C4-2B (cell line): ENCODE results near the gene PAXX.

ENCODE experiments used
- H3K27ac ChIP-seq: fragments of 450-650 bp; 2 replicates; pipeline ENCODE4 v1.5.1; 2017
- ZFX ChIP-seq: fragments of 450-650 bp; IDR thresholded peaks from 2 replicates; pipeline ENCODE4 v1.6.1; 2017
- TF ChIP-seq, protein P1 (sequence below): fragments of 450-650 bp; conservative IDR thresholded peaks from 2 replicates; pipeline ENCODE4 v1.5.1; 2017; ENCODE audit warnings: mild to moderate bottlenecking

PAXX gene

DNA sequence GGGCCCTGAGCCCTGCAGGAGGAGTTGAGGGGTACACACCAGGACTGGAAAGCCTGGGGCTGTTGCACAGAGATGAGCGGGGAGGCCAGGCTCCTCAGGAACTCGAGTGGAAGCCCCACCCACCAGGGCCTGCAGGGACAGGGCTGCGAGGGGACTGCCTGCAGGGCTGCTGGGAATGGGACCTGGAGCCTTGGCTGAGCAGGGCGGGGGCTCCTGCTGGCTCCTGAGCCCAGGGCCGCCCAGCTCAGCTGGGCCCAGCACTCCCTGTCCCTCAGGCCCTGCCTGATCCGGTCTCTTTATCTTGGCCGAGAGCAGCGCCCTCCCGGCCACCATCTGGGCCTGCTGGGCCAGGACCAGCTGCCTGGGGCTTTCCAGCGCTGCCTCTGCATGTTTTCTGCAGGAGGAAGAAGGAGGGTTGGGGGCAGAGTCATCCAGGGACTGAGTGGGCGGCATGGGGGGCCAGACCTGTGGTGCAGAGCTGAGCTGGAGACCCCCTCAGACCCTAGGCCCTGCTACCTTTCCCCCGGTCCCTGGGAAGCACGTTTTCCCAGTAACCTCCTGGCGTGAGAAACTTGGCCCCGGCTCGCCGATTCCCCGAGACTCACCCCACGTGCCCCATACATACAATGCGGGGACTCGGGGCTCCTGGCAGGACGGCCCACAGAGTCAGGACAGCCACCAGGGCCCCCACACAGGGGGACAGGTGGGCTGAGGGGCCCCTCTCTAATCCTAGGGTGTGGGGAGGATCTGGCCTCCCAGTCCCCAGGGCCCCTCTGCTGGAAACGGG is 30.8 kb upstream of the PAXX start:
- no peak for TF ChIP-seq ZFX
- TF ChIP-seq, protein P1, sequence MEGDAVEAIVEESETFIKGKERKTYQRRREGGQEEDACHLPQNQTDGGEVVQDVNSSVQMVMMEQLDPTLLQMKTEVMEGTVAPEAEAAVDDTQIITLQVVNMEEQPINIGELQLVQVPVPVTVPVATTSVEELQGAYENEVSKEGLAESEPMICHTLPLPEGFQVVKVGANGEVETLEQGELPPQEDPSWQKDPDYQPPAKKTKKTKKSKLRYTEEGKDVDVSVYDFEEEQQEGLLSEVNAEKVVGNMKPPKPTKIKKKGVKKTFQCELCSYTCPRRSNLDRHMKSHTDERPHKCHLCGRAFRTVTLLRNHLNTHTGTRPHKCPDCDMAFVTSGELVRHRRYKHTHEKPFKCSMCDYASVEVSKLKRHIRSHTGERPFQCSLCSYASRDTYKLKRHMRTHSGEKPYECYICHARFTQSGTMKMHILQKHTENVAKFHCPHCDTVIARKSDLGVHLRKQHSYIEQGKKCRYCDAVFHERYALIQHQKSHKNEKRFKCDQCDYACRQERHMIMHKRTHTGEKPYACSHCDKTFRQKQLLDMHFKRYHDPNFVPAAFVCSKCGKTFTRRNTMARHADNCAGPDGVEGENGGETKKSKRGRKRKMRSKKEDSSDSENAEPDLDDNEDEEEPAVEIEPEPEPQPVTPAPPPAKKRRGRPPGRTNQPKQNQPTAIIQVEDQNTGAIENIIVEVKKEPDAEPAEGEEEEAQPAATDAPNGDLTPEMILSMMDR, result no peak
- H3K27ac ChIP-seq, result peak overlapping the region; percentile 20

DNA sequence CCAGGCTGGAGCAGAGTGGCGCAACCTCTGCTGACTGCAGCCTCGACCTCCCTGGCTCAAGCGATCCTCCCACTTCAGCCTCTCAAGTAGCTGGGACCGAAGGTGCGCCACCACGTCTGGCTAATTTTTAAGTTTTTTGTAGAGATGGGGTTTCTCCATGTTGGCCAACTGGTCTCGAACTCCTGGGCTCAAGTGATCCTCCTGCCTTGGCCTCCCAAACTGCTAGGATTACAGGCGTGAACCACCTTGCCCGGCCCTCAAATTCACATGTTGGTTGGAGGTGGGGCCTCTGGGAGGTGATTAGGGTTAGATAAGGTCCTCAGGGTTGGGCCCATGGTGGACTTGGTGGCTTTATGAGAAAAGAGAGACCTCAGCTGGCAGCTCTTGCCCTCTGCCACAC is 30.1 kb upstream of the PAXX start:
- no peak for TF ChIP-seq ZFX
- TF ChIP-seq, protein P1, result no peak
- H3K27ac ChIP-seq, result no peak overlapping the region

DNA sequence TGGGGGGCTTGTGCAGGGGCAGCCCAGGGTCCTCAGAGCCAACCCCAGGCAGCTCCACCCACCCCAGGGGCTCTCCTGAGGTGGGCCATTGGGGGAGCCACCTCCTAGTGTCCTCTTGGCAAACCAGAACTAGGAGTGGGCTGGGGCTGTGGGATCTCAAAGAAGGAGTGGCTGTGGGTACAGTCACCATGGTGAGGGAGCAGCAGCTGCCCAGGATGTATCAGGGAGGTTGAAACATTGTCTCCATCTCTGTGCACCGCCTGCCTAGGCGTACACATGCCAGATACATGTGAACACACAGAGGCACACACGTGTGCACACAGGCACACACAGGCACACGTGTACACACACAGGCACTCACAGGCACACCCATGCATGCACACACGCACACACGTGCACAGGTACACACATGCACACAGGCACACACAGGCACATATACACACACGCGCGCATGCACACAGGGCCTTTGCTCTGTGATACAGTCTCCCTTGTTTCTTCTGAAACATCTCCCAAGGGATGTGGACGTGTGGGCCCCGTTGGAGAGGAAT is 29.4 kb upstream of the PAXX start:
- H3K27ac ChIP-seq, result no peak overlapping the region
- no peak for TF ChIP-seq ZFX
- TF ChIP-seq, protein P1, result no peak

DNA sequence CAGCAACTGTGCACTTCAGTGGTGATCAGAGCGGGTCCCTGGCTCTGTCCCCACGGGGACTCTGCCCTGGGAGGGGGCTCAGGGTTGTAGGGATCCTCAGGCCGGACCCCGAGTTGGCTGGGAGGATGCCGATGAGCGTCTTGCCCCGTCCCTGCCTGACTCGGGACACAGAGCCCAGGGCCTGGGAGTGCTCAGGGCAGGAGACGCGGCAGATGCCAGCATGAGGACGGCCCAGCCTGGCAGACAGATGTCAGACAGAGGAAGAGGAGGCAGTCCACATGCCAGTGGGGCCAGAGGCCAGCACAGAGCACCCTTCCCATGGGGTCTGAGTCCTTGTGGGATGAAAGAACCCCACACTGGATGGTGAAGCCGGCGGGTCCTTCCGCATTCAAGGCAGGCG is 28.9 kb upstream of the PAXX start:
- TF ChIP-seq, protein P1, result no peak
- TF ChIP-seq ZFX, result no peak
- no peak overlapping the region for H3K27ac ChIP-seq

DNA sequence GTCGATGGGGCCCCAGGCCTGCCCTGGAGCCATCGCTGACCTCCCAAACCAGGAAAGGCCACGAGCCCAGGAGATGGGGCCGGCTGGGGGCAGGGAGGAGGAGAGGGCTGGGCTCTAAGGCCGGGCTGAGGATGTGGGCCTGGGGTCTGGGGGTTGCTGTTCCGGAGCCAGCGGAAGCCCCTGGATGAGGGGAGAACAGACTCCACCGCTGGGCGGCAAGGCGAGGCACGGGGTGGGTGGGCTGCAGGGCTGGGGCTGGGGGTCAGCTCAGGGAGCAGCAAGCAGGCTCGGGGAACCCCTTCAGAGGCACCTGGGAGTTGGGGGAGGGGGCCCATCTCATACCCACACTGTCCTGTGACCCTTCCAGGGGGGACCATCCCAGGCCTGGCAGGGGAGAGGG is 28.5 kb upstream of the PAXX start:
- no peak for TF ChIP-seq ZFX
- TF ChIP-seq, protein P1, result no peak
- H3K27ac ChIP-seq, result no peak overlapping the region

DNA sequence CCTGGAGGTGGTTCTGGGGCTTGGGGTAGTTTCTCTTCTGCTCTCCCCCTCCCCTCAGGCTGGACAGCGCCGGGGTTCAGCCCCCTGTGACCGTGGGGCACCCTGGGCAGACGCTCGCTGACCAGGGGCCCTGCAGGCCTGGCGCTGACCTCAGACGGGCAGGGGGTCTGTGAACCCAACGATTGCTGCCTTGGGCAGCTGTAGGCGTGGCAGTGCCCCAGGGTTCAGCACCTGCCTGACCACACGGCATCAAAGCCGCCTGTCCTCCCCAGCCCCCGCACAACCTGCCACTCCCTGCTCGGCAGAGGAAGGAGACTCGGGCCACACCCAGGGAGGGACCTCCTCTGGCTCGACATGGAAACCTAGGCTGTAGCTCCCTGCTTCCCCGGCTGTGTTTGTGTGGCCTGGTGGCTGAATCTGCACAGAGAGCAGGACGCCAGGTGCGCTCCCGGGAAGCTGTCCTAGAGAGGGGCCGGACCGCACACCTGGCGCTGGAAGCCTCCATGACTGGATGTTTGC is 28.0 kb upstream of the PAXX start:
- no peak overlapping the region for H3K27ac ChIP-seq
- TF ChIP-seq, protein P1, result no peak
- no peak for TF ChIP-seq ZFX

DNA sequence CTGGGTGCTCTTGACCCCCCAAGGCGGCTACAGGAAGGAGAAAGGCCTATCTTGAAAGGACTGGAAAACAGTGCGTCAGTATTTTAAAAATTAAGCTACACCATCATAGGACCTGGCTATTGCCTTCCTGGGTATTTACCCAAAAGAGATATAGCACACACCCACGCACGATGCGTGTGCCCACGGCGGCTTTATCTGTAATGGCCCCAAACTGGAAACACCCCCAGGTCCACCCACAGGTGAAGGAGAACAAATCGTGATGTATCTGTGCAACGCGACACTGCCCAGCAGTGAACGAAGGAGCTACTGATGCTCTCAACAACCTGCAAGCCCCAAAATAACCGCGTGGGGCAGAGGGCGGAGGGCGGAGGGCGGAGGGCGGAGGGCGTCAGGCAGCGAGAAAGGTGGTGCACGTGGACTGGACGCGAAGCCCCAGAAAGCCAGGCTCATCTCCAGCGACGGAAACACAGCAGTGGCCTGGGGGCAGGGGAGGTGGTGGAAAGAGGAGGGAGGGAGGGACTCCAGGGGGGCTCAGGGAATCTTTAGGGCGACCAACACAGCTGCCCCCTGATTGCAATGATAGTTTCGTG is 27.3 kb upstream of the PAXX start:
- H3K27ac ChIP-seq, result no peak overlapping the region
- TF ChIP-seq ZFX, result no peak
- TF ChIP-seq, protein P1, result no peak
